ENCODE results near the gene ASTN1. TPM values are rescaled to one million over a fixed set of nuclear protein-coding genes. Genes with fewer than 3 reads are reported as not detected.

The ASTN1 gene
- total RNA-seq, 2 experiments from 2014 or later = not detected

DNA sequence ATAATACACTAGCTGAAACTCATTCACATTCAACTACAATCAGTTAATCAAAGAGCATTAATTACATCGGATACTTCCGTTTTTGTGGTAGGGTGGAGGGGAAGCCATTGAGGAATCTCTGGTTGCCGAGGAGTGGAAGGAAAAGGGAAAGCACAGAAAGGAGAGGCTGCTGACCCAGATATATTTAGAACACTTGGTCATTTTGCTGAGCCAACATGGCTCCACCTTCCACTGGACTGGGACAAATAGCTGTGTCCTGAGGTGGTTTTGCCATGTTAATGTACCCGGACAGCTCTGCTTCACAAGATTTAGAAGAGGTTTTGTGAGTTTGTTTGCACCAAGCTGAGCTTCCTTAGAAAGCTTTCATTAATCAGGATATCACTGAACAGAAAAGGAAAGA lies 26.2 kb downstream of the ASTN1 start:
- no peak overlapping the region for H3K27ac Mint-ChIP-seq
- no peaks in the 10 kb centered on the region for H3K27me3 Mint-ChIP-seq
- ATAC-seq (ENCODE audit: low read depth) (no peak), DNase-seq (no peak)
- POLR2A ChIA-PET = no interaction called here
- no peaks in the 10 kb centered on the region for H3K9me3 Mint-ChIP-seq
- H3K36me3 Mint-ChIP-seq = no peaks in the 10 kb centered on the region
- H3K4me3 Mint-ChIP-seq = no peak overlapping the region
- no peaks in the 10 kb centered on the region for H3K4me1 Mint-ChIP-seq

DNA sequence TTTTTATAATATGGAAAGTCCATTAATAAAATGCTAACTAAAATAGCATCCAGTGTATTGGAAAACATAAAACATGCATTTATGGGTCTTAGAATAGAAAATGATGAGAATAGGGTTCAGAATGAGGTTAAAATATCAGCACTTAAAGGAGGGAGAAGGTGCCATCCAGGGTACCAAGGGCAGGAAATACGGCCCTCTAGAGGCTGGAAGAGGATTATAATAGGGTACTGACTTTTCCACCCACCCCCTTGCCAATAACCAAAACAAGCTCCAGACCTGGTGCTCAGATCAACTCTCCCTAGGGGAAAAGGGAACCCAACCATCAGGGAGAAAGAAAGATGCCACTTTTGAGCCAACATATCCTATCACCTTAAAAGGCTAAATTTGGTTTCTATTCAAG lies 26.7 kb downstream of the ASTN1 start:
- Mint-ChIP-seq H3K4me3 (no peak overlapping the region), H3K27ac (no peak overlapping the region), H3K4me1 (no peaks in the 10 kb centered on the region), H3K36me3 (no peaks in the 10 kb centered on the region), H3K27me3 (no peaks in the 10 kb centered on the region), H3K9me3 (no peaks in the 10 kb centered on the region)
- DNase-seq (no peak), ATAC-seq (ENCODE audit: low read depth) (no peak)
- POLR2A ChIA-PET = no interaction called here

DNA sequence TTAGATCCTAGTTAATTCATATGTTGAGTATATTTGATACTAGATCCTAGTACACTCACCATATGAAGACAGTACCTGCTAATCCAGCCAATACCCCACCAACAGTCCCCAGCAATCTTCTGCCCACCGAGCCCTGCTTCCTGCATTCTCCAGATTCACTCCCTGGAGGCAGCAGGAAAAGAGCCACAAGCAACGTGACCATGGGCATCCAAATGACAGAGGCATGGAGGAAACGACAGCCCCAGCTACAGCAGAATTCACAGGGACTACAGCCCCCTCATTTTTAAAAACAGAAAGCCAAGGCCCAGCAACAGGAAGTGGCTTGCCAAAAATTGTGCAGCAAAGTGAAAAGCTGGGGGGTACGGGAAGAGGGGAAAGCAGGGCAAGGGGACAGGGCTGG lies 29.3 kb downstream of the ASTN1 start:
- ATAC-seq (ENCODE audit: low read depth) = no peak
- Mint-ChIP-seq H3K27ac (no peak overlapping the region), H3K4me3 (no peak overlapping the region), H3K4me1 (no peaks in the 10 kb centered on the region), H3K36me3 (no peaks in the 10 kb centered on the region), H3K27me3 (no peaks in the 10 kb centered on the region), H3K9me3 (no peaks in the 10 kb centered on the region)
- DNase-seq = no peak
- POLR2A ChIA-PET = no interaction called here

DNA sequence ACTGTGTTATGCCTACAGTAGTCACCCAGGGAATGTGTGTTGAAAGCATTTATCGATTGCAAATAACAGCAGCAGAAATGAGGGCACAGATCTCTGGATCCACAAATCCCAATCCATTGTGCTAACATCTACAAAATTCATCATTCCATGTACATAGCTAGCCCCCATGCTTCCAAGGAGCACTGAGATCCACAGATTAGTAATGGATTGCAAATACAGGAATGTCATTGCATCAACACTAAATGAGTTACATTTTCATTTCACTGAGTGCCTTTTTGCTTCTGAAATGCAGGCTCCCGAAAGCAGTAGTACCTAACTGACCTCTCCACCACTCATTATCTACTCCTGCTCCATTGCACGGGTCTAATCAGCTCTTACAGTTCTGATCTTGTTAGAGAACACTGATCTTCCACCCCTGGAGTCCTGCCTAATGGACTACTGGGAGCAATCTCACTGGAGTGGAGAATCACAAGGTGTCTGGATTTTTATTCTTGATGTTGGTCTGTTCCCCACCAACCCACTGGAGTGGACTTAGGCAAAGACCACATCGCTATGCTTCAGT lies 30.5 kb downstream of the ASTN1 start:
- Mint-ChIP-seq H3K27ac (no peak overlapping the region), H3K36me3 (no peaks in the 10 kb centered on the region), H3K4me1 (no peaks in the 10 kb centered on the region), H3K9me3 (no peaks in the 10 kb centered on the region), H3K4me3 (no peak overlapping the region), H3K27me3 (no peaks in the 10 kb centered on the region)
- DNase-seq = no peak
- ATAC-seq (ENCODE audit: low read depth) = no peak
- POLR2A ChIA-PET = no interaction called here

DNA sequence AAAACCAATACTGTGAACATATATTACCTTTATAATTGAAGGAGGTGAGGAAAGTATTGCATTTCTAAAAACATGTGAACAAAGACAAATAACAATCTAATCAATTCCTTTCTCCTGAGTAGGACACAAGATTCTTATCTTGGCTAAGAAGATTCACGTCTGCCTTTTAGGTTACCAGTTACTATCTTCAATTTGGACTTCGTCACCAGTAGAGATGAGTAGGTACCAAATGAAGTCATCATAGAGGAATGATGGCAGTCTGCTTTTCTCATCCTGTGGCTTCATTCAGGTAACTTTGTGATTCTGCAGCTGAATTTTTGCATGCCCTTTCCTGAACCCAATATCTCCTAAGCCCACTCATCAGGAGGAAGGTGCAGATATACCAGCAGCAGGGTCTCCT lies 32.4 kb downstream of the ASTN1 start:
- H3K36me3 Mint-ChIP-seq = no peaks in the 10 kb centered on the region
- no peak overlapping the region for H3K27ac Mint-ChIP-seq
- no peaks in the 10 kb centered on the region for H3K4me1 Mint-ChIP-seq
- no peak for DNase-seq
- H3K27me3 Mint-ChIP-seq = no peaks in the 10 kb centered on the region
- H3K4me3 Mint-ChIP-seq = no peak overlapping the region
- ATAC-seq (ENCODE audit: low read depth) = no peak
- H3K9me3 Mint-ChIP-seq = no peaks in the 10 kb centered on the region
- POLR2A ChIA-PET = no interaction called here

DNA sequence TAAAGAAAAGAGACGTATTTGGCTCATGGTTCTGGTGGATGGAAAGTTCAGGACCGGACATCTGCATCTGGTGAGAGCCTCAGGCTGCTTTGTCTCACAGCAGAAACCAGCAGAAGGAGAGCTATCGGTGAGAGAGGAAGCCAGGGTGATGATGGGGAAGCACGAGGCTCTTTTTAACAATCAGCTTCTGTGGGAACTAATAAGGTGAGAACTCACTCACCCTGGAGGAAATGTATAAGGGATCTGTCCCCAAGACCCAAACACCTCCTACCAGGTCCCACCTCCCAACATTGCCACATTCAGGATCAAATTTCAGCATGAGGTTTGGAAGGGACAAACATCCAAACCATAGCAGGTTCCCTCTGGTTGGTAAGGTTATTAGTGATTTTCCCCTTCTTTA lies 32.8 kb downstream of the ASTN1 start:
- Mint-ChIP-seq H3K4me1 (no peaks in the 10 kb centered on the region), H3K27ac (no peak overlapping the region), H3K4me3 (no peak overlapping the region), H3K9me3 (no peaks in the 10 kb centered on the region), H3K27me3 (no peaks in the 10 kb centered on the region), H3K36me3 (no peaks in the 10 kb centered on the region)
- DNase-seq = no peak
- ATAC-seq (ENCODE audit: low read depth) = no peak
- POLR2A ChIA-PET = no interaction called here

GRCh38 chr1:177130451-177130945 lies 34.0 kb downstream of the ASTN1 start:
- no peak for ATAC-seq (ENCODE audit: low read depth)
- no peak overlapping the region for H3K4me3 Mint-ChIP-seq
- H3K4me1 Mint-ChIP-seq = no peaks in the 10 kb centered on the region
- H3K36me3 Mint-ChIP-seq = no peaks in the 10 kb centered on the region
- H3K27ac Mint-ChIP-seq = no peak overlapping the region
- no peak for DNase-seq
- POLR2A ChIA-PET = no interaction called here
- H3K9me3 Mint-ChIP-seq = no peaks in the 10 kb centered on the region
- H3K27me3 Mint-ChIP-seq = no peaks in the 10 kb centered on the region

GRCh38 chr1:177128665-177129281 lies 35.7 kb downstream of the ASTN1 start:
- H3K27me3 Mint-ChIP-seq = no peaks in the 10 kb centered on the region
- no peaks in the 10 kb centered on the region for H3K36me3 Mint-ChIP-seq
- no peaks in the 10 kb centered on the region for H3K4me1 Mint-ChIP-seq
- POLR2A ChIA-PET = no interaction called here
- ATAC-seq (ENCODE audit: low read depth) (no peak), DNase-seq (no peak)
- H3K4me3 Mint-ChIP-seq = no peak overlapping the region
- H3K27ac Mint-ChIP-seq = no peak overlapping the region
- H3K9me3 Mint-ChIP-seq = no peaks in the 10 kb centered on the region

- POLR2A ChIA-PET = no interaction called here
- ATAC-seq (ENCODE audit: low read depth) = no peak
- no peaks in the 10 kb centered on the region for H3K9me3 Mint-ChIP-seq
- H3K4me3 Mint-ChIP-seq = no peak overlapping the region
- H3K27ac Mint-ChIP-seq = no peak overlapping the region
- no peaks in the 10 kb centered on the region for H3K27me3 Mint-ChIP-seq
- H3K4me1 Mint-ChIP-seq = no peaks in the 10 kb centered on the region
- no peaks in the 10 kb centered on the region for H3K36me3 Mint-ChIP-seq
- no peak for DNase-seq
These were observed 38.2 kb downstream of the ASTN1 start for GRCh38 chr1:177126267-177126666.

GRCh38 chr1:177124577-177125278 lies 39.8 kb downstream of the ASTN1 start:
- Mint-ChIP-seq H3K9me3 (no peaks in the 10 kb centered on the region), H3K4me3 (no peak overlapping the region), H3K36me3 (no peaks in the 10 kb centered on the region), H3K27me3 (no peaks in the 10 kb centered on the region), H3K27ac (no peak overlapping the region), H3K4me1 (no peaks in the 10 kb centered on the region)
- POLR2A ChIA-PET = no interaction called here
- ATAC-seq (ENCODE audit: low read depth) (no peak), DNase-seq (no peak)

DNA sequence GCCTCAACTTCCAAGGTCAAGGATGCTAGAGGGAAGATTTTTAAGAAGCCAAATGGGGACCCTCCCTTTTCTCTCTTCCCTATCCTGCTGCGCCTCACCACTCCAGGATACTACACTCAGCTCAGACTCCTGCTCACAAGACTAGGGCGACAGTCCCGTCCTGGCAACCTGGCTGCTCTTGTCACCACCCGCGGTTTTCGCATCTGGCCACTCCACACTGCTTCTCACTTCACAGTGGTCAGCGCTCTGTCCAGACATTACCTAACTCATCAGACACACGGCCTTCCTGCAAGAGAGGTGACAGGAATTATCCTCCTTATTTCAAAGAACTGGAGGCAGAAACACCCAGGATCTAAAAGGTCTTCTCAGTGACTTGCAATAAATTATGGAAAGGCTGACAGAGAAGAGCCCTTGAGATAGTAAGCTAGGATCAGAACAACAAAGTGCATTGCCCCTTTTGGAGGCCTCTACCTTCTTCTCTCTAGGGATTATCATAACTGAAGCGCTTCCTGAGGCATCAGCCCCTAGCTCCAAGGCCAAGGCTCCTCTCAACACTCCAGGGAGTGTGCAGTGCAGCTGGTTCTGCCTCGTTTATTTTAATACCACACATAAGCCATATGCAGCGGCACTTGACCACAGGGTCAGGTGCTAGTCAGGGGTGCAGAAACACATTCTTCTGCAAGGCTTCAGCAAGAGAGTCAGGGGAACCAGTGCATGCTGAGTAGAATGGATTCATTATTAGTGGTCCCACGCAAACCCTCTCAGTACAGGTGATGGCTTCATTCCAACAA lies 41.9 kb downstream of the ASTN1 start:
- no peak for DNase-seq
- ATAC-seq (ENCODE audit: low read depth) = no peak
- POLR2A ChIA-PET = no interaction called here
- no peaks in the 10 kb centered on the region for H3K4me1 Mint-ChIP-seq
- H3K4me3 Mint-ChIP-seq = no peak overlapping the region
- H3K27ac Mint-ChIP-seq = no peak overlapping the region
- no peaks in the 10 kb centered on the region for H3K27me3 Mint-ChIP-seq
- H3K36me3 Mint-ChIP-seq = no peaks in the 10 kb centered on the region
- H3K9me3 Mint-ChIP-seq = no peaks in the 10 kb centered on the region

DNA sequence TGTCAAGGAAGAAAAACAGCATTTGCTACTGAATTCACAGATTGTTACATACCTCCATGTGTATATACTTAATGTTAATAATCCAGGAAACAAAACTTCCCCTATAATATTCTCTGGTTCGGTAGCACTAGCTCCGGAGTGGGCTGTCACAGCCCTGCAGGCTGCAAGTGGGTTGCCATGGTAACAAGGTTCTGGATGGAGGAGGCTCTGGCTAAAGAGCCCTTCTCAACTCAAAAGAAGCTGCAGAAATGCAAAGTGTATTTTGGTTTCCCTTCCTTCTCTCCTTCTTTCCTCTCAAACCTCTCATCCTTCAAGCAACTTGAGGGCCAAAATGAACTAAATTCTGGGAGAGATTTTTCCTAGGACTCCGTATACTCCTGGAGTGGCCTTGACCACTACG lies 45.2 kb downstream of the ASTN1 start:
- Mint-ChIP-seq H3K4me1 (no peaks in the 10 kb centered on the region), H3K4me3 (no peak overlapping the region), H3K36me3 (no peaks in the 10 kb centered on the region), H3K9me3 (no peaks in the 10 kb centered on the region), H3K27me3 (no peaks in the 10 kb centered on the region), H3K27ac (no peak overlapping the region)
- DNase-seq (no peak), ATAC-seq (ENCODE audit: low read depth) (no peak)
- POLR2A ChIA-PET = no interaction called here

DNA sequence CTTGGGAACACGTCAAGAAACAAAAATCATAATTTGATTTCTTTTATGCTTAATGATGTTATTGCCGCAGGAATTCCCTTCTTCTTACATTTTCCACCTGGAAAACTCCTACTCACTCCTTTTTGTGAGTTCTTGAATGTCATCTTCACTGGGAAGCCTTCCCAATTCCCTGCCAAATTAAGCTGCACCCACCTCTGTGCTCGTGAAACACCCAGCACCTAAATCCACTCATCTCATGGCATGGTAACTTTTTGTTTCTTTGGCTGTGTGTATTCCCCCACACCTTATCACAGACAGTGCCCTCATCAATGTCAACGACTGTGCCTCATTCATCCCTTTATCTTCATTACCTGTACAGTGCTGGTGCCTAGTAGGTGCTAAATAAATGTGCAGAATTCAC lies 45.6 kb downstream of the ASTN1 start:
- POLR2A ChIA-PET = no interaction called here
- no peaks in the 10 kb centered on the region for H3K36me3 Mint-ChIP-seq

DNA sequence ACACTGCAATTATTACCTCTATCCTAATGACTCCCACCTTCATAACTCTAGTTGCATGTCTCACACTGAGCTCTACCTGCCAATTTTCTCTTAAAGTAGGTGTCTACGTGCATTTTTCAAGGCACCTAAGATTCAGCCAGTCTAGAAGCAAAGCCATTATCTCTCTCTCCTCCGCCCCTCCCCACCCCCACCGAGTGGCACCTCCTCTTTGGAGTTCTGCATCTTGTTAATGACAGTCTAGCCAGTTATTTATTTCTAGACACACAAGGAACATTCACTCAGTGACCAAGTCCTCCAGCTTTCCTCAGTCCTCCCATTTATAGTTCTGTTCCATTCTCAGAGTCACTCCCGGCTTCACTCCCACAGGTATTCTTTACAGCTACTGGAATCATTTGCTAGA lies 47.6 kb downstream of the ASTN1 start:
- no peak for ATAC-seq (ENCODE audit: low read depth)
- Mint-ChIP-seq H3K36me3 (no peaks in the 10 kb centered on the region), H3K4me1 (no peaks in the 10 kb centered on the region), H3K27ac (no peak overlapping the region), H3K4me3 (no peak overlapping the region), H3K9me3 (no peaks in the 10 kb centered on the region), H3K27me3 (no peaks in the 10 kb centered on the region)
- POLR2A ChIA-PET = no interaction called here
- DNase-seq = no peak

More for the DNA sequence above, 45.6 kb downstream of the ASTN1 start:
- DNase-seq (no peak), ATAC-seq (ENCODE audit: low read depth) (no peak)
- H3K4me3 Mint-ChIP-seq = no peak overlapping the region
- H3K27me3 Mint-ChIP-seq = no peaks in the 10 kb centered on the region
- no peak overlapping the region for H3K27ac Mint-ChIP-seq
- no peaks in the 10 kb centered on the region for H3K4me1 Mint-ChIP-seq
- H3K9me3 Mint-ChIP-seq = no peaks in the 10 kb centered on the region

All from activated naive CD8-positive, alpha-beta T cell treated with anti-CD3 and anti-CD28 coated beads, Interleukin-2, amount 10 ng/mL, durations not matched to agents 7 days and 5 days (primary cell).